ENCODE results near the gene USP47. TPM values are rescaled to one million over a fixed set of nuclear protein-coding genes. Genes with fewer than 3 reads are reported as not detected.

USP47 gene
- total RNA-seq, 1 experiment from 2014 or later: 39.2 TPM

GRCh38 chr11:11816511-11817314 lies 25.1 kb upstream of the USP47 start:
- no peaks in the 10 kb centered on the region for H3K4me1 ChIP-seq (ENCODE audit: control insufficient read depth, insufficient read depth, low read length)
- ATAC-seq (no peak), DNase-seq (ENCODE audit: low read depth, low spot score) (no peak)
- no peaks in the 10 kb centered on the region for H3K9me3 ChIP-seq (ENCODE audit: control insufficient read depth, insufficient read depth, low read depth, low read length)
- BruUV-seq (replicated peaks): no TSS peak
- intact Hi-C loops (cut with micrococcal nuclease; ENCODE audit: unreplicated experiment) (no loop called here), in situ Hi-C loops (cut with HindIII; ENCODE audit: low pct_unique_long_range_greater_than_20kb, low sequenced_read_pairs) (no loop called here)
- H3K27ac ChIP-seq (ENCODE audit: low read length): no peak overlapping the region
- POLR2A ChIA-PET: no interaction called here
- no peaks in the 10 kb centered on the region for H3K36me3 ChIP-seq (ENCODE audit: control insufficient read depth, insufficient read depth, low read length)
- CTCF ChIA-PET: no interaction called here
- no peak overlapping the region for H3K4me3 ChIP-seq (ENCODE audit: low read depth in 2 of 2, low read length in 2 of 2)
- TF ChIP-seq, protein P1, sequence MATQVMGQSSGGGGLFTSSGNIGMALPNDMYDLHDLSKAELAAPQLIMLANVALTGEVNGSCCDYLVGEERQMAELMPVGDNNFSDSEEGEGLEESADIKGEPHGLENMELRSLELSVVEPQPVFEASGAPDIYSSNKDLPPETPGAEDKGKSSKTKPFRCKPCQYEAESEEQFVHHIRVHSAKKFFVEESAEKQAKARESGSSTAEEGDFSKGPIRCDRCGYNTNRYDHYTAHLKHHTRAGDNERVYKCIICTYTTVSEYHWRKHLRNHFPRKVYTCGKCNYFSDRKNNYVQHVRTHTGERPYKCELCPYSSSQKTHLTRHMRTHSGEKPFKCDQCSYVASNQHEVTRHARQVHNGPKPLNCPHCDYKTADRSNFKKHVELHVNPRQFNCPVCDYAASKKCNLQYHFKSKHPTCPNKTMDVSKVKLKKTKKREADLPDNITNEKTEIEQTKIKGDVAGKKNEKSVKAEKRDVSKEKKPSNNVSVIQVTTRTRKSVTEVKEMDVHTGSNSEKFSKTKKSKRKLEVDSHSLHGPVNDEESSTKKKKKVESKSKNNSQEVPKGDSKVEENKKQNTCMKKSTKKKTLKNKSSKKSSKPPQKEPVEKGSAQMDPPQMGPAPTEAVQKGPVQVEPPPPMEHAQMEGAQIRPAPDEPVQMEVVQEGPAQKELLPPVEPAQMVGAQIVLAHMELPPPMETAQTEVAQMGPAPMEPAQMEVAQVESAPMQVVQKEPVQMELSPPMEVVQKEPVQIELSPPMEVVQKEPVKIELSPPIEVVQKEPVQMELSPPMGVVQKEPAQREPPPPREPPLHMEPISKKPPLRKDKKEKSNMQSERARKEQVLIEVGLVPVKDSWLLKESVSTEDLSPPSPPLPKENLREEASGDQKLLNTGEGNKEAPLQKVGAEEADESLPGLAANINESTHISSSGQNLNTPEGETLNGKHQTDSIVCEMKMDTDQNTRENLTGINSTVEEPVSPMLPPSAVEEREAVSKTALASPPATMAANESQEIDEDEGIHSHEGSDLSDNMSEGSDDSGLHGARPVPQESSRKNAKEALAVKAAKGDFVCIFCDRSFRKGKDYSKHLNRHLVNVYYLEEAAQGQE (IDR thresholded peaks at IDR 0.05; ENCODE audit: insufficient read depth in 1 of 2, low read depth in 2 of 2, low read length in 1 of 2): no peak
- TF ChIP-seq CTCF (IDR thresholded peaks at IDR 0.05) (no peak), TCF7L2 (IDR thresholded peaks at IDR 0.05; ENCODE audit: low read depth, low read length) (no peak), POLR2AphosphoS5 (IDR thresholded peaks at IDR 0.05; ENCODE audit: low read depth, low read length) (no peak), SIN3A (IDR thresholded peaks at IDR 0.05; ENCODE audit: borderline replicate concordance, insufficient read depth, low read depth, low read length) (no peak)
- H3K27me3 ChIP-seq (ENCODE audit: control insufficient read depth, insufficient read depth, low read length): no peaks in the 10 kb centered on the region

- Histone ChIP-seq H3K4me3 (ENCODE audit: low read depth in 2 of 2, low read length in 2 of 2) (no peak overlapping the region), H3K27ac (ENCODE audit: low read length) (no peak overlapping the region), H3K4me1 (ENCODE audit: control insufficient read depth, insufficient read depth, low read length) (no peaks in the 10 kb centered on the region), H3K27me3 (ENCODE audit: control insufficient read depth, insufficient read depth, low read length) (no peaks in the 10 kb centered on the region), H3K36me3 (ENCODE audit: control insufficient read depth, insufficient read depth, low read length) (no peaks in the 10 kb centered on the region), H3K9me3 (ENCODE audit: control insufficient read depth, insufficient read depth, low read depth, low read length) (no peaks in the 10 kb centered on the region)
- BruUV-seq (replicated peaks): no TSS peak
- TF ChIP-seq, protein P1 (IDR thresholded peaks at IDR 0.05; ENCODE audit: insufficient read depth in 1 of 2, low read depth in 2 of 2, low read length in 1 of 2): no peak
- no peak for TF ChIP-seq CTCF (IDR thresholded peaks at IDR 0.05)
- no peak for TF ChIP-seq TCF7L2 (IDR thresholded peaks at IDR 0.05; ENCODE audit: low read depth, low read length)
- TF ChIP-seq SIN3A (IDR thresholded peaks at IDR 0.05; ENCODE audit: borderline replicate concordance, insufficient read depth, low read depth, low read length): no peak
- TF ChIP-seq POLR2AphosphoS5 (IDR thresholded peaks at IDR 0.05; ENCODE audit: low read depth, low read length): no peak
- ChIA-PET POLR2A (interaction anchor here (0.6 kb wide), 1 partner anchor 18 kb away, joined by 5 read pairs; no protein-coding TSS in a partner anchor), CTCF (interaction anchor here (0.6 kb wide), 1 partner anchor 1028 kb away, joined by 11 read pairs; no protein-coding TSS in a partner anchor)
- intact Hi-C loops (cut with micrococcal nuclease; ENCODE audit: unreplicated experiment): no loop called here
- in situ Hi-C loops (cut with HindIII; ENCODE audit: low pct_unique_long_range_greater_than_20kb, low sequenced_read_pairs): no loop called here
- DNase-seq (ENCODE audit: low read depth, low spot score): no peak
- no peak for ATAC-seq
Measured at GRCh38 chr11:11817957-11818356, 23.8 kb upstream of the USP47 start.

Data from Panc1 (cell line).